Placental pericyte (primary cell): ENCODE measurements around the gene SYNDIG1L. TPM values are rescaled to one million over a fixed set of nuclear protein-coding genes. Genes with fewer than 3 reads are reported as not detected.

ENCODE experiments used
- total RNA-seq: library from RNA; depleted of rRNA; stranded (reverse); fragments of >200 nt; gene quantifications from 2 replicates; pipeline ENCODE4 v1.2.3, GENCODE V29; 2012

Gene SYNDIG1L
- not detected in 2 replicates for total RNA-seq

GRCh38 chr14:74426202-74426582 is at the start of gene SYNDIG1L:
Gene SYNDIG1L, minus strand, starts transcription at chr14:74426210. Its CDS starts 16,466 bp downstream, at chr14:74409744.

Other genes starting within 250 kb of the SYNDIG1L start
- gene VSX2, start 186.8 kb downstream of the SYNDIG1L start, total RNA-seq, result not detected in 2 replicates
- gene ABCD4, start 123.3 kb downstream of the SYNDIG1L start, total RNA-seq, result 33.2 and 33.7 TPM in 2 replicates
- not detected in 2 replicates for gene VRTN, start 77.7 kb downstream of the SYNDIG1L start, total RNA-seq
- gene NPC2, start 67.1 kb upstream of the SYNDIG1L start, total RNA-seq, result 145 and 299 TPM in 2 replicates
- gene ISCA2, start 67.6 kb upstream of the SYNDIG1L start, total RNA-seq, result 9.0 and 11.0 TPM in 2 replicates
- 203 and 458 TPM in 2 replicates for gene LTBP2, start 186.0 kb upstream of the SYNDIG1L start, total RNA-seq